LNCAP (cell line): ENCODE measurements around the gene CRAMP1.

Experiments
- CTCF ChIP-seq: fragments of 450-650 bp; IDR thresholded peaks from 2 replicates; pipeline ENCODE4 v1.5.1; 2017; ENCODE audit warnings: mild to moderate bottlenecking

The CRAMP1 gene

DNA sequence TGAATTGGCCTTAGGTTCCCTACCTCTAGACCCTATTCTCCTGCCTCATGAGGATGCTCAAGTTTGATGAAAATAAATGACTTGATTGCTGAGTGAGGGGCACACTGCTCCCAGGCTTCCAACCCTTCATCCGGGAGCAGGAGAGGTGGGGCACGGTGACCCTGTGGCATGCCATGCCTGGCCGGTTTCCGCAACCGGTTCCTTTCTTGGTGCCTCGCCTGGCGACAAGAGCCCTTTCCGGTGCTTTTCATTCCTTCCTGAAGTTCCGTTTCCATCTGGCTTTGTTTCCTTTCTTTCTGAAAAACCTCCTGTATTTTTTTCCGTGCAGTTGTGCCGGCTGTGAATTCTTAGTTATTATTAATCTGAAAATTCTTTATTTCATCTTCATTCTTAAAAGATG lies 27.7 kb downstream of the CRAMP1 start:
- no peak for TF ChIP-seq CTCF

DNA sequence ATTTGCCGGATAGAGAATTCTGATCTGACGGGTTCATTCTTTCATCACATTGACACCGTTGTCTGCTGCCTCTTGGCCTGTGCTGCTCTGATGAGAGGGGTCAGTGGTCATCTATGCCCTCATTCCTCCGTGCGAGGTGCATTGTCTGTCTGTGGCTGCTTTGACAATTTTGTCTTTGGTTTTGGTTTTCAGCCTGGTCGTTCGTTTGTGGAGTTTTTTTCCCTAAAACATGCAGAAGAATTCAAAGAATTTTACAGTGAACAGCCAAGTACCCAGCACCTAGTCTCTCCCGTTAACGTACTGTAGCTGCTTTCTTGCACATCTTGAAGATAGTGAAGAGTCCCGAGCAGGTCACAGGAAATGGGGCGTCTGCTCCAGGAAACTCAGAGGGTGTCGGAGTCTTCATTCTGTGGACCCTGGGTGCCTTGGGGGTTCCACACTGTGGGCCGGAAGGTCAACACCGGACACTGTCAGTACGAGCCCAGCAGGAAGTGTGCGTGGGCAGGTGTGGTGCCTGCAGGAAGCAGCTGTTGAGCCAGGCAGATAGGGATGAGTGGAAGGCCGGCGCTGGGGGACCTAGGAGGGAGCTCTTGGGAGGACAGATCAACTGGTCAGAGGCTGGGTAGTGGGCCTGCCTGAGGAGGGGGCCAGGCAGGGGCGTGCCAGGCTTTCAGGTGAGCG lies 28.2 kb downstream of the CRAMP1 start:
- no peak for TF ChIP-seq CTCF

DNA sequence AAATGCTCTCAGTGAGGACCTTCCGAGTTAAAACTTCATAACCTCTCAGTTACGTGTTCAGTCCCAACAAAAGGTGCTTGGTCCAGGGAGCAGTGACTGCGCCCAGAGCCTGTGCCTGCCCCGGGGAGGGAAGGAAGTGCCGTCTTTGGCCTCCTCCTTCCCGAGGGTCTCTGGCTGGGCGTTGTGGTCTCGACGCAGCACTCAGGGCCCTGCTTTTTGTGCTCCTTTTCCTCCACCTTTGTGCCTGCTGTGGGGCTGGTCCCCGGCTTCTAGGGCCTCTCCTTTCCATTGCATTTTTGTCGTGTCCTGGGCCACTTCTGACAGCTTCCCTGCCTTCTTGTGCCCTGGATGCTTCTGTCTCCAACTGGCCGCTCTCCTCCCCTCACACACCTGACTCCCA lies 29.1 kb downstream of the CRAMP1 start:
- TF ChIP-seq CTCF = no peak

DNA sequence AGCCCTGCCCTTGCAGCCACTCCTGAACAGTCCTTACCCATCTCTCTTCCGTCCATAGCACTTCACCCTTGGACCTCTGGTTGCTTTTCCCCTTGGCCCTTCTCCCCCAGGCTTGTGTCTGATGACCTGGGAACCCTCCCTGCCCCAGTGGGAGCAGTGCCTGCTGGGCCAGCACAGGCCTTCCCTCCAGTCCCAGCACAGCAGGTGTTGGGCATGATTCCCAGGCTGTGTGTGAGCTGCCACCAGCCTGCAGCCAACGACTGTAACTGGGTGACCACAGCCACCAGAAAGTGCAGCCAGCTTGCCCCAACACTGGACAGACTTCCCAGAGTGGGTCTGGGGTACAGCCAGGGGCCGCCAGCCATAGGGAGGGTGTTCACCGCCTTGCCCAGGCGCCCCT lies 30.0 kb downstream of the CRAMP1 start:
- no peak for TF ChIP-seq CTCF

DNA sequence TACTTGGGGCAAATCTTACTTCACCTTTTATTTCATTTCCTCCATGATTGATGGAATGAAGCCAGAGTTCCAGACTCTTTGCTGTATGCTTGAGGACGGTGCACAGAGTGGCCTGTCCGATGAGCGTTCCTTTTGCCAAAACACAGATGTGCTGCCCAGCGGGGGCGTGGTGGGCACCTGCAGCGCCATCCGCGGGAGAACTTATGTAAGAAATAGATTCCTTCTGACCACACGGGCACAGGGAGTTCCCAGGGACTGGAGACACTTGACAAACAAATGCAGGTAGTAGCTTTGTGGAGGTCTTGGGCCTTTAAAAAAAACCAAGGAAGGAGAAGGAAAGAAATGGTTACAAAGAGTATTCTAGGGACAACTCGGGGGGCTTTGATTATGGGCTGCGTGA lies 30.6 kb downstream of the CRAMP1 start:
- no peak for TF ChIP-seq CTCF

GRCh38 chr16:1643521-1643920 lies 31.4 kb downstream of the CRAMP1 start:
- no peak for TF ChIP-seq CTCF

- TF ChIP-seq CTCF = no peak
Measured at GRCh38 chr16:1645914-1646525, 33.9 kb downstream of the CRAMP1 start.
